Esophagus muscularis mucosa (tissue), 4 donors: ENCODE data around the gene TMEM244.

Experiments
- CTCF ChIP-seq, 3 experiments: fragments of 200-600 bp in 2 of 3; fragments of 450-650 bp in 1 of 3; sonication (generic) in 2 of 3; IDR thresholded peaks; one replicate each; pipeline ENCODE4 v1.5.1; 2017 to 2019; ENCODE audit warnings: antibody characterized with exemption in 3 of 3, mild to moderate bottlenecking in 2 of 3, moderate library complexity in 1 of 3
- EP300 ChIP-seq: sonication (generic); formaldehyde crosslinking; IDR thresholded peaks from one replicate; pipeline ENCODE4 v1.6.1; 2017; ENCODE audit warnings: antibody characterized with exemption
- POLR2A ChIP-seq: fragments of 450-650 bp; IDR thresholded peaks from one replicate; pipeline ENCODE4 v1.6.1; 2017; ENCODE audit warnings: antibody characterized with exemption, moderate library complexity, mild to moderate bottlenecking, low read depth

DNA sequence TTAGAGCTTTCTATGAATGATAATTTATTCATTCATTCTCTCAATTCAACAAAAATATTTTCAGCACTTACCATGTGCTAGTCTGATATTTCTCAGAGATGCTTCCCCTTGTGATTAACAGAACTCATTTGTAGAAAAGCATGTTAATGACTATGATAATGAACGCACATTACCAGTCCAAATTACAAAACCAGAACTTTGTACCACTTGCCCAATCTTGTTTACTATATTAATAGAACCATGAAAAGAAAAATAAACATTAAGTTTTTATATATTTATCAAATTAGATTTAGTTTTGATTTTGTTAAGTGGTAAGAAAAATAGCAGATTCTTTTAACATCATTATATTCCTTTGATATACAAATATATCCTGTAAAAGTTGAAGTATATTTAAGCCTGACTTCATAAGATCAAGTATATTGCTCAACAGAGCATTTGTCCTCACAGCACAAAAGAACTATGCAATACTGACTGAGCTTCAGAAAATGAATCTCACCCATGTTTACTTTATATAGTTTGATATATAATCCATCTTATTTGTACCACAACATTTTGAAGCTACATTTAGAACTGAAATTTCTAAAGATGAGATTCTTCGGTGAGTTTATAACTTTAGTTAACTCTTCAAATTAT is 48.9 kb downstream of the TMEM244 start:
- TF ChIP-seq CTCF (IDR thresholded peaks at IDR 0.05) (no peak), POLR2A (no peak), EP300 (no peak)
